ENCODE data around the gene ARAP2. TPM values are rescaled to one million over a fixed set of nuclear protein-coding genes. Genes with fewer than 3 reads are reported as not detected.

Gene ARAP2, protein sequence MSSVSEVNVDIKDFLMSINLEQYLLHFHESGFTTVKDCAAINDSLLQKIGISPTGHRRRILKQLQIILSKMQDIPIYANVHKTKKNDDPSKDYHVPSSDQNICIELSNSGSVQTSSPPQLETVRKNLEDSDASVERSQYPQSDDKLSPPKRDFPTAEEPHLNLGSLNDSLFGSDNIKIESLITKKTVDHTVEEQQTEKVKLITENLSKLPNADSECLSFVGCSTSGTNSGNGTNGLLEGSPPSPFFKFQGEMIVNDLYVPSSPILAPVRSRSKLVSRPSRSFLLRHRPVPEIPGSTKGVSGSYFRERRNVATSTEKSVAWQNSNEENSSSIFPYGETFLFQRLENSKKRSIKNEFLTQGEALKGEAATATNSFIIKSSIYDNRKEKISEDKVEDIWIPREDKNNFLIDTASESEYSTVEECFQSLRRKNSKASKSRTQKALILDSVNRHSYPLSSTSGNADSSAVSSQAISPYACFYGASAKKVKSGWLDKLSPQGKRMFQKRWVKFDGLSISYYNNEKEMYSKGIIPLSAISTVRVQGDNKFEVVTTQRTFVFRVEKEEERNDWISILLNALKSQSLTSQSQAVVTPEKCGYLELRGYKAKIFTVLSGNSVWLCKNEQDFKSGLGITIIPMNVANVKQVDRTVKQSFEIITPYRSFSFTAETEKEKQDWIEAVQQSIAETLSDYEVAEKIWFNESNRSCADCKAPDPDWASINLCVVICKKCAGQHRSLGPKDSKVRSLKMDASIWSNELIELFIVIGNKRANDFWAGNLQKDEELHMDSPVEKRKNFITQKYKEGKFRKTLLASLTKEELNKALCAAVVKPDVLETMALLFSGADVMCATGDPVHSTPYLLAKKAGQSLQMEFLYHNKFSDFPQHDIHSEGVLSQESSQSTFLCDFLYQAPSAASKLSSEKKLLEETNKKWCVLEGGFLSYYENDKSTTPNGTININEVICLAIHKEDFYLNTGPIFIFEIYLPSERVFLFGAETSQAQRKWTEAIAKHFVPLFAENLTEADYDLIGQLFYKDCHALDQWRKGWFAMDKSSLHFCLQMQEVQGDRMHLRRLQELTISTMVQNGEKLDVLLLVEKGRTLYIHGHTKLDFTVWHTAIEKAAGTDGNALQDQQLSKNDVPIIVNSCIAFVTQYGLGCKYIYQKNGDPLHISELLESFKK (N-terminal part only)
- total RNA-seq (2022; extraction: Qiagen RNA extraction) = 0.26 to 1.0 TPM (median 0.43 TPM) in 5 replicates

DNA sequence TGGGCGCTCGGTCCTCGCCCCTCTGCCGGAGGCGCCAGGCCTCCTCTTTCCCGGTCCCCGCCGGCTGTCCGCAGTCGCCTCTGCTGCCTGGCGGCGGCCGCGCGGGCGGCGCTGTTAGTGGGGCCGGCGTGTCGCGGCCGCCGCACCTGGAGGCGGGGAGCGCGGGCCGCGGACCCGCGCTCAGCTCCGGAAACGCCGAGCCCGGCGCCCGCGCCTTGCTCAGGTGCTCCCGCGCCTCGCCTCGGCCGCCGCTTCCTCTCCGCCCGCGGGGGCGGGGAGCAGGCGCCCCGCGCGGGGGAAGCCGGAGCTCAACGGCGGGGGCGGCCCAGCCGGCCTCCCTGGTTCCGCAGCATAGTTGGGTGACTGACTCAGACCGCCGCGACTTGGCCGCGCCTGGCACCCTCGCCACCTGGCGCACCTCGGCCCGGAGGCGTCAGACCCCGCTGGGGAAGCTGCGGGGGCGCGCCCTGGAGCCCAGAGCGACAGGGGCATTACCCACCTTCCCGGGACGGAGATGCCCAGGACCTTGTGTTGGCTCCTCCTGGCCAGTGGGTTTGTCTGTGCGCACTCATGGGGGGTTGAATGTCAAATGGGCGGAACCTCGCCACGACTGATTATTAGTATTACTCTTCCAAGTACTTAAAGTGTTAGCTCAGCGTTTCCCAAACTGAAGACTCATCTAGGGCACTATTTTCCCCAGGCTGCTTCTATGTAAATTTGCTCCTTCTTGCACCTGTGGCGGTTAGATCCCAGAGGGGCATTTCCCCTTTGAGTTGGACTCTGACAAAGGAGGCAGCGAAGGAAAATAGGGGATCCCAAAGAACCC lies at the start of gene ARAP2:
Gene ARAP2 (minus strand): TSS at position 258 of the 826 bp plus-strand sequence. CDS start 15,028 bp downstream, outside the sequence.

DNA sequence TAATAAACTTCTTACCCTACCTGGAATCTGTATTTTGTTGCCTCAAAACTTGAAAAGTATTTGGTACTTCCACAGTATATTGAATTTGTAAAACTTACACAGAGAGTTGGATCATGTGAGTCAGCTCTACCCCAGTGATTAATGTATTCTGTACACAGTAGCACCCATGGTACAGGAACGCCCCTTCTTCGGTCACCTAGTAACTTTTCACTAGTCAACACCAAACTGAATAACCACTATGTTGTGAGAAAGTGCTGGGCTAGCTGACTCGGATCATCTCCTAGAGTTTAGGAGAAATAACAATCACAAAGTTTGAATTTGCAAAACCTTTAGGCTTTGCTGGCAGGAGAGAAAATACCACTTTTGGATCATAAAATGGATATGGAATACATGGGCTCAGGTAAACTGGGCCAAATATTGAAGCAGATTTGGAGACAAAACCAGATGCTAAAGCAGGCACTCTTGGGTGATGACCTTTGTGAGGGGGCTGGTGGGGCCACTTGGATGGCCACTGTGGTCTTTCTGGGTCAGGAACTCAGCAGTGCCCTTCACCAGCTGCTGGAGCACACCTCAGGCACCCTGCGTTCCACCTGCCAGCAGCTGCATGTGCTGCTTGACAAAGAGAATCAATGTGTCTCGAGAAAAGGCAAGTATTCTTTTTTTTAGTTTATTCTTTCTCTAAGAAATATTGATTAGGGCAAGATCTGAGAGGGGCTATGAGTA lies 37.2 kb upstream of the ARAP2 start, which contains the start of gene DTHD1:
Gene DTHD1 (plus strand): TSS at position 233 of the 723 bp plus-strand sequence. CDS start 143 bp downstream, at position 376.

Other genes with a start within 250 kb of the ARAP2 start
- gene DTHD1, start 37.1 kb upstream of the ARAP2 start, total RNA-seq (2022; extraction: Qiagen RNA extraction) = not detected in 5 replicates